Endodermal cell (in vitro differentiated cells): Measurements from ENCODE around the gene MCTP1. TPM values are rescaled to one million over a fixed set of nuclear protein-coding genes. Genes with fewer than 3 reads are reported as not detected.

Experiments
- DNase-seq: peaks from one replicate; pipeline ENCODE4 v3.0.0-alpha.2; 2017
- H3K27ac ChIP-seq: 2 replicates; pipeline ENCODE4 v1.5.1; 2013; ENCODE audit warnings: mild to moderate bottlenecking, low read depth, low read length, moderate library complexity
- H3K27me3 ChIP-seq: 2 replicates; pipeline ENCODE4 v1.6.1; 2013; ENCODE audit warnings: mild to moderate bottlenecking, low read length, moderate library complexity; ENCODE audit not compliant: insufficient read depth, control insufficient read depth, poor library complexity, severe bottlenecking
- H3K36me3 ChIP-seq: 2 replicates; pipeline ENCODE4 v1.7.0; 2013; ENCODE audit warnings: mild to moderate bottlenecking, low read length, moderate library complexity; ENCODE audit not compliant: control insufficient read depth, insufficient read depth
- H3K4me1 ChIP-seq: one replicate; pipeline ENCODE4 v1.7.0; 2013; ENCODE audit warnings: low read length; ENCODE audit not compliant: control insufficient read depth, insufficient read depth
- H3K4me3 ChIP-seq: 2 replicates; pipeline ENCODE4 v1.5.1; 2013; ENCODE audit warnings: mild to moderate bottlenecking, low read length, moderate library complexity
- H3K9ac ChIP-seq: 2 replicates; pipeline ENCODE4 v1.6.1; 2013; ENCODE audit warnings: mild to moderate bottlenecking, low read length, moderate library complexity; ENCODE audit not compliant: poor library complexity, severe bottlenecking; ENCODE audit errors: extremely low read depth
- H3K9me3 ChIP-seq: 2 replicates; pipeline ENCODE4 v1.6.1; 2013; ENCODE audit warnings: mild to moderate bottlenecking, low read length, moderate library complexity; ENCODE audit not compliant: control insufficient read depth
- H3K27ac Mint-ChIP-seq: 2 replicates; pipeline ENCODE4 v1.8.0; 2020; ENCODE audit warnings: mixed read lengths
- H3K27me3 Mint-ChIP-seq: 2 replicates; pipeline ENCODE4 v1.8.0; 2021; ENCODE audit warnings: mild to moderate bottlenecking, mixed read lengths; ENCODE audit not compliant: insufficient read depth
- H3K36me3 Mint-ChIP-seq: 2 replicates; pipeline ENCODE4 v1.8.0; 2020; ENCODE audit warnings: low read depth, mixed read lengths
- H3K4me1 Mint-ChIP-seq: 2 replicates; pipeline ENCODE4 v1.8.0; 2020; ENCODE audit warnings: mixed read lengths
- H3K4me3 Mint-ChIP-seq: 2 replicates; pipeline ENCODE4 v1.8.0; 2020; ENCODE audit warnings: mild to moderate bottlenecking, moderate library complexity, mixed read lengths
- H3K9me3 Mint-ChIP-seq: 2 replicates; pipeline ENCODE4 v1.8.0; 2020; ENCODE audit warnings: mild to moderate bottlenecking, mixed read lengths
- CTCF ChIP-seq: fragments of 200-600 bp; sonication (generic); conservative IDR thresholded peaks from 2 replicates; pipeline ENCODE4 v1.5.0; 2021; ENCODE audit warnings: antibody characterized with exemption, mild to moderate bottlenecking
- WGBS, 2 experiments: methylation state at CpG; one replicate each; pipeline versions ENCODE4 v1.1.5 to v1.1.7; 2013; ENCODE audit warnings: missing lambda C conversion rate in 2 of 2, mixed read lengths in 1 of 2; ENCODE audit not compliant: insufficient coverage in 1 of 2, insufficient read length in 1 of 2; 5-methylcytosine and 5-hydroxymethylcytosine counted together
- total RNA-seq, 2 donors: library from RNA; stranded (reverse); fragmentation: NEBNext Ultra II Directional in 1 of 2; extraction: Animal tissue kit (Norgen Biotek cat#: 25700) in 1 of 2; gene quantifications; 2 replicates in 1 of 2; 3 replicates in 1 of 2; pipeline ENCODE4 v1.2.1, GENCODE V29; 2021

Gene MCTP1
- total RNA-seq, 2 donors from 2014 or later = 0.71 to 3.7 TPM

GRCh38 chr5:95027775-95028174 lies 257.1 kb downstream of the MCTP1 start:
- Histone ChIP-seq H3K27ac (no peak overlapping the region), H3K27me3 (no peaks in the 10 kb centered on the region), H3K9me3 (no peaks in the 10 kb centered on the region), H3K9ac (no peak overlapping the region), H3K36me3 (no peaks in the 10 kb centered on the region), H3K4me3 (no peak overlapping the region), H3K4me1 (no peaks in the 10 kb centered on the region)
- WGBS, 2 experiments = 67 to 100% methylated on average over 2 to 3 of the region's 3 CpGs
- no peak for DNase-seq
- Mint-ChIP-seq H3K4me3 (no peak overlapping the region), H3K36me3 (no peaks in the 10 kb centered on the region), H3K9me3 (no peaks in the 10 kb centered on the region), H3K4me1 (no peaks in the 10 kb centered on the region), H3K27ac (no peak overlapping the region), H3K27me3 (no peaks in the 10 kb centered on the region)
- no peak for TF ChIP-seq CTCF

GRCh38 chr5:95027151-95027721 lies 257.7 kb downstream of the MCTP1 start:
- no peak overlapping the region for H3K4me3 ChIP-seq
- WGBS, 2 experiments = 93 to 97% methylated on average over 5 of the region's 5 CpGs
- Mint-ChIP-seq H3K4me3 (no peak overlapping the region), H3K36me3 (no peaks in the 10 kb centered on the region), H3K9me3 (no peaks in the 10 kb centered on the region), H3K4me1 (no peaks in the 10 kb centered on the region), H3K27ac (no peak overlapping the region), H3K27me3 (no peaks in the 10 kb centered on the region)
- H3K9ac ChIP-seq = no peak overlapping the region
- DNase-seq = no peak
- H3K4me1 ChIP-seq = no peaks in the 10 kb centered on the region
- no peaks in the 10 kb centered on the region for H3K9me3 ChIP-seq
- no peak for TF ChIP-seq CTCF
- no peak overlapping the region for H3K27ac ChIP-seq
- H3K27me3 ChIP-seq = no peaks in the 10 kb centered on the region
- no peaks in the 10 kb centered on the region for H3K36me3 ChIP-seq

- Mint-ChIP-seq H3K4me3 (no peak overlapping the region), H3K27me3 (no peaks in the 10 kb centered on the region), H3K9me3 (no peaks in the 10 kb centered on the region), H3K36me3 (no peaks in the 10 kb centered on the region), H3K27ac (no peak overlapping the region), H3K4me1 (no peaks in the 10 kb centered on the region)
- 97 to 100% methylated on average over 2 of the region's 2 CpGs for WGBS, 2 experiments
- Histone ChIP-seq H3K4me3 (no peak overlapping the region), H3K9ac (no peak overlapping the region), H3K27me3 (no peaks in the 10 kb centered on the region), H3K36me3 (no peaks in the 10 kb centered on the region), H3K9me3 (no peaks in the 10 kb centered on the region), H3K4me1 (no peaks in the 10 kb centered on the region), H3K27ac (no peak overlapping the region)
- no peak for TF ChIP-seq CTCF
- no peak for DNase-seq
Observed at GRCh38 chr5:95026718-95027117, 258.2 kb downstream of the MCTP1 start.
